Calu3 (cell line): ENCODE measurements around the gene NAPSA. TPM values are rescaled to one million over a fixed set of nuclear protein-coding genes. Genes with fewer than 3 reads are reported as not detected.

Experiments
- BruUV-seq: library from RNA; stranded (reverse); fragments of 400-500 nt; replicated peaks from 2 replicates; lab custom pipeline; 2021; lab: Mats Ljungman, UMichigan
- CTCF ChIA-PET: fragments of 300-600 bp; sonication (Branson Sonifier 250); formaldehyde crosslinking; loops from one replicate; lab custom pipeline; 2022; ENCODE audit warnings: antibody characterized with exemption; lab: Charles Lee
- DNase-seq: peaks from one replicate; pipeline ENCODE4 v3.0.0; 2022
- H3K27ac Mint-ChIP-seq: one replicate; pipeline ENCODE4 v1.8.0; 2022; ENCODE audit warnings: mixed read lengths; ENCODE audit not compliant: unreplicated experiment
- H3K27me3 Mint-ChIP-seq: one replicate; pipeline ENCODE4 v1.8.0; 2022; ENCODE audit warnings: mixed read lengths; ENCODE audit not compliant: unreplicated experiment
- H3K36me3 Mint-ChIP-seq: one replicate; pipeline ENCODE4 v1.8.0; 2022; ENCODE audit warnings: mild to moderate bottlenecking, moderate library complexity, mixed read lengths; ENCODE audit not compliant: insufficient read depth, unreplicated experiment
- H3K4me1 Mint-ChIP-seq: one replicate; pipeline ENCODE4 v1.8.0; 2022; ENCODE audit warnings: mild to moderate bottlenecking, low read depth, mixed read lengths; ENCODE audit not compliant: unreplicated experiment
- H3K4me3 Mint-ChIP-seq: one replicate; pipeline ENCODE4 v1.8.0; 2022; ENCODE audit warnings: mild to moderate bottlenecking, low read depth, moderate library complexity, mixed read lengths; ENCODE audit not compliant: unreplicated experiment
- H3K9me3 Mint-ChIP-seq: one replicate; pipeline ENCODE4 v1.8.0; 2022; ENCODE audit warnings: low read depth, mixed read lengths; ENCODE audit not compliant: unreplicated experiment
- CTCF ChIP-seq: fragments of 200-600 bp; IDR thresholded peaks from one replicate; pipeline ENCODE4 v1.8.0; 2022; ENCODE audit warnings: antibody characterized with exemption; ENCODE audit not compliant: unreplicated experiment
- intact Hi-C: fragments of 100-400 bp; cut with micrococcal nuclease; formaldehyde crosslinking; loops from one replicate; pipeline ENCODE4 v1.10.0; 2022; ENCODE audit not compliant: unreplicated experiment
- total RNA-seq: library from RNA; stranded (reverse); gene quantifications from 2 replicates; pipeline ENCODE4 v1.2.3, GENCODE V29; 2022

Gene NAPSA
- total RNA-seq, 1 experiment from 2014 or later: 1.9 TPM

GRCh38 chr19:50312967-50313811, 52.2 kb downstream of the NAPSA start:
- no peak for TF ChIP-seq CTCF
- H3K4me1 Mint-ChIP-seq: peaks cover 9% of the 10 kb centered on the region
- BruUV-seq: no TSS peak
- peak overlapping the region; percentile 41 for H3K27ac Mint-ChIP-seq
- peaks cover 20% of the 10 kb centered on the region for H3K36me3 Mint-ChIP-seq
- no peaks in the 10 kb centered on the region for H3K9me3 Mint-ChIP-seq
- no peak overlapping the region for H3K4me3 Mint-ChIP-seq
- intact Hi-C loops: no loop called here
- DNase-seq: no peak
- H3K27me3 Mint-ChIP-seq: no peaks in the 10 kb centered on the region
- CTCF ChIA-PET: no interaction called here

- no peak overlapping the region for H3K4me3 Mint-ChIP-seq
- DNase-seq: no peak
- CTCF ChIA-PET: interaction anchor here (1.1 kb wide), 1 partner anchor 13 kb away, joined by 3 read pairs; no protein-coding TSS in a partner anchor
- BruUV-seq: no TSS peak
- intact Hi-C loops: no loop called here
- H3K27me3 Mint-ChIP-seq: no peaks in the 10 kb centered on the region
- H3K36me3 Mint-ChIP-seq: peaks cover 25% of the 10 kb centered on the region
- H3K9me3 Mint-ChIP-seq: no peaks in the 10 kb centered on the region
- TF ChIP-seq CTCF: no peak
- peaks cover 9% of the 10 kb centered on the region for H3K4me1 Mint-ChIP-seq
- no peak overlapping the region for H3K27ac Mint-ChIP-seq
These were observed 53.5 kb downstream of the NAPSA start for GRCh38 chr19:50311723-50312635.

GRCh38 chr19:50310759-50311465, 54.5 kb downstream of the NAPSA start:
- no peak overlapping the region for H3K4me3 Mint-ChIP-seq
- TF ChIP-seq CTCF: no peak
- intact Hi-C loops: no loop called here
- H3K4me1 Mint-ChIP-seq: peaks cover 9% of the 10 kb centered on the region
- DNase-seq: no peak
- peaks cover 19% of the 10 kb centered on the region for H3K36me3 Mint-ChIP-seq
- no peak overlapping the region for H3K27ac Mint-ChIP-seq
- H3K9me3 Mint-ChIP-seq: no peaks in the 10 kb centered on the region
- CTCF ChIA-PET: interaction anchor here (1.1 kb wide), 1 partner anchor 15 kb away, joined by 3 read pairs; no protein-coding TSS in a partner anchor
- no peaks in the 10 kb centered on the region for H3K27me3 Mint-ChIP-seq
- BruUV-seq: no TSS peak
